ENCODE data around the gene OR10R2.

GRCh38 chr1:158506369-158506987 is 34.5 kb downstream of the OR10R2 start:
- peak in 2 of 7 experiments; percentile 24 to 25 for TF ChIP-seq CTCF (IDR thresholded peaks at IDR 0.05)
- TF ChIP-seq POLR2A (IDR thresholded peaks at IDR 0.05) = no peak
